Measurements from ENCODE around the gene SNX33.

SNX33 gene

GRCh38 chr15:75644376-75644775 lies 3.3 kb upstream of the SNX33 start:
- DNase-seq = no peak

GRCh38 chr15:75646112-75646943 lies 1.4 kb upstream of the SNX33 start:
- DNase-seq = no peak

GRCh38 chr15:75646944-75647364 lies 758 bp upstream of the SNX33 start:
- DNase-seq = peak; percentile 13

- DNase-seq = no peak
These were observed 666 bp downstream of the SNX33 start for GRCh38 chr15:75648156-75649000.

GRCh38 chr15:75649045-75649761 lies 1.5 kb downstream of the SNX33 start:
- no peak for DNase-seq

GRCh38 chr15:75649848-75650247 lies 2.1 kb downstream of the SNX33 start:
- DNase-seq = no peak

- no peak for DNase-seq
These were observed 3.4 kb downstream of the SNX33 start for GRCh38 chr15:75650908-75651809.

- no peak for DNase-seq
These were observed 4.3 kb downstream of the SNX33 start for GRCh38 chr15:75651810-75652543.

- DNase-seq = no peak
These were observed 5.7 kb downstream of the SNX33 start for GRCh38 chr15:75653347-75653913.

- DNase-seq = no peak
These were observed 6.6 kb downstream of the SNX33 start for GRCh38 chr15:75654201-75654907.

- no peak for DNase-seq
These were observed 8.2 kb downstream of the SNX33 start for GRCh38 chr15:75655931-75656330.

GRCh38 chr15:75656331-75656730 lies 8.6 kb downstream of the SNX33 start:
- no peak for DNase-seq

- DNase-seq = no peak
These were observed 9.1 kb downstream of the SNX33 start for GRCh38 chr15:75656813-75657212.

GRCh38 chr15:75659141-75659771 lies 11.5 kb downstream of the SNX33 start:
- DNase-seq = no peak

- no peak for DNase-seq
These were observed 12.4 kb downstream of the SNX33 start for GRCh38 chr15:75659928-75660645.

GRCh38 chr15:75661100-75661755 lies 13.5 kb downstream of the SNX33 start:
- DNase-seq = no peak

- DNase-seq = no peak
These were observed 14.0 kb downstream of the SNX33 start for GRCh38 chr15:75661756-75662140.

GRCh38 chr15:75662823-75663519 lies 15.3 kb downstream of the SNX33 start:
- no peak for DNase-seq

Data from stimulated activated CD4-positive, alpha-beta T cell treated with anti-CD3 and anti-CD28 coated beads, Interleukin-1b, Interleukin-23, amount 100 ng/mL, for 48 hours (primary cell).